Measurements from ENCODE around the gene ZNF331.

ZNF331 gene

DNA sequence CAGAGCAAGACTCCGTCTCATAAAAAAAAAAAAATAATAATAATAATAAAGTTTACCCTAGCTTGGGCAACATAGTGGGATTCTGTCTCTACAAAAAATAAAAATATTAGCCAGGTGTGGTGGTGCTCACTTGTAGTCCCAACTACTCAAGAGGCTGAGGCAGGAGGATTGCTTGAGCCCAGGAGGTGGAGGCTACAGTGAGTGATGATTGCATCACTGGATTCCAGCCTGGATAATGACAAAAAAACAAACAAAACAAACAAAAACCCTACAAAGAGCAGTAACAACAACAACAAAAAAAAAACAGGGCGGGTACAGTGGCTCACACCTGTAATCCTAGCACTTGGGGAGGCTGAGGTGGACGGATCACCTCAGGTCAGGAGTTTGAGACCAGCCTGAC lies 45.2 kb downstream of the ZNF331 start:
- Histone ChIP-seq H3K79me2 (ENCODE audit: control insufficient read depth, low read length) (no peaks in the 10 kb centered on the region), H3K27me3 (ENCODE audit: control insufficient read depth, low read length) (no peaks in the 10 kb centered on the region), H3K9me2 (replicated peaks; ENCODE audit: control insufficient read depth, low read length) (no peaks in the 10 kb centered on the region), H3K27ac (ENCODE audit: low read depth, low read length) (no peak overlapping the region), H3K4me1 (ENCODE audit: control insufficient read depth, low read length) (no peaks in the 10 kb centered on the region), H3K4me2 (ENCODE audit: low read length) (no peak overlapping the region), H3K36me3 (ENCODE audit: control insufficient read depth, low read length) (no peaks in the 10 kb centered on the region), H3K4me3 (ENCODE audit: low read length) (no peak overlapping the region), H4K20me1 (ENCODE audit: control insufficient read depth, insufficient read depth, low read depth, low read length) (no peaks in the 10 kb centered on the region), H3K9me3 (ENCODE audit: control insufficient read depth, insufficient read depth, low read length) (peaks cover 17% of the 10 kb centered on the region; the same call in 1 of the 2 replicates), H3F3A (ENCODE audit: control insufficient read depth, insufficient read depth) (no peaks in the 10 kb centered on the region)
- TF ChIP-seq, protein P1, sequence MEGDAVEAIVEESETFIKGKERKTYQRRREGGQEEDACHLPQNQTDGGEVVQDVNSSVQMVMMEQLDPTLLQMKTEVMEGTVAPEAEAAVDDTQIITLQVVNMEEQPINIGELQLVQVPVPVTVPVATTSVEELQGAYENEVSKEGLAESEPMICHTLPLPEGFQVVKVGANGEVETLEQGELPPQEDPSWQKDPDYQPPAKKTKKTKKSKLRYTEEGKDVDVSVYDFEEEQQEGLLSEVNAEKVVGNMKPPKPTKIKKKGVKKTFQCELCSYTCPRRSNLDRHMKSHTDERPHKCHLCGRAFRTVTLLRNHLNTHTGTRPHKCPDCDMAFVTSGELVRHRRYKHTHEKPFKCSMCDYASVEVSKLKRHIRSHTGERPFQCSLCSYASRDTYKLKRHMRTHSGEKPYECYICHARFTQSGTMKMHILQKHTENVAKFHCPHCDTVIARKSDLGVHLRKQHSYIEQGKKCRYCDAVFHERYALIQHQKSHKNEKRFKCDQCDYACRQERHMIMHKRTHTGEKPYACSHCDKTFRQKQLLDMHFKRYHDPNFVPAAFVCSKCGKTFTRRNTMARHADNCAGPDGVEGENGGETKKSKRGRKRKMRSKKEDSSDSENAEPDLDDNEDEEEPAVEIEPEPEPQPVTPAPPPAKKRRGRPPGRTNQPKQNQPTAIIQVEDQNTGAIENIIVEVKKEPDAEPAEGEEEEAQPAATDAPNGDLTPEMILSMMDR (IDR thresholded peaks at IDR 0.05; ENCODE audit: low read depth, low read length, poor library complexity, severe bottlenecking): no peak
- no peak for TF ChIP-seq EZH2phosphoT487 (IDR thresholded peaks at IDR 0.05; ENCODE audit: borderline replicate concordance, low read length)

- no peaks in the 10 kb centered on the region for H4K20me1 ChIP-seq (ENCODE audit: control insufficient read depth, insufficient read depth, low read depth, low read length)
- H3K4me3 ChIP-seq (ENCODE audit: low read length): no peak overlapping the region
- H3K4me1 ChIP-seq (ENCODE audit: control insufficient read depth, low read length): no peaks in the 10 kb centered on the region
- H3K9me2 ChIP-seq (replicated peaks; ENCODE audit: control insufficient read depth, low read length): no peaks in the 10 kb centered on the region
- H3K27me3 ChIP-seq (ENCODE audit: control insufficient read depth, low read length): no peaks in the 10 kb centered on the region
- TF ChIP-seq, protein P1 (IDR thresholded peaks at IDR 0.05; ENCODE audit: low read depth, low read length, poor library complexity, severe bottlenecking): no peak
- TF ChIP-seq EZH2phosphoT487 (IDR thresholded peaks at IDR 0.05; ENCODE audit: borderline replicate concordance, low read length): no peak
- H3K79me2 ChIP-seq (ENCODE audit: control insufficient read depth, low read length): no peaks in the 10 kb centered on the region
- no peak overlapping the region for H3K4me2 ChIP-seq (ENCODE audit: low read length)
- no peaks in the 10 kb centered on the region for H3F3A ChIP-seq (ENCODE audit: control insufficient read depth, insufficient read depth)
- peaks cover 7% of the 10 kb centered on the region; the same call in 1 of the 2 replicates for H3K9me3 ChIP-seq (ENCODE audit: control insufficient read depth, insufficient read depth, low read length)
- no peaks in the 10 kb centered on the region for H3K36me3 ChIP-seq (ENCODE audit: control insufficient read depth, low read length)
- no peak overlapping the region for H3K27ac ChIP-seq (ENCODE audit: low read depth, low read length)
Observed at GRCh38 chr19:53586277-53586691, 48.3 kb downstream of the ZNF331 start.

GRCh38 chr19:53594811-53595509 lies 57.0 kb downstream of the ZNF331 start:
- Histone ChIP-seq H4K20me1 (ENCODE audit: control insufficient read depth, insufficient read depth, low read depth, low read length) (no peaks in the 10 kb centered on the region), H3F3A (ENCODE audit: control insufficient read depth, insufficient read depth) (no peaks in the 10 kb centered on the region), H3K4me2 (ENCODE audit: low read length) (no peak overlapping the region), H3K27me3 (ENCODE audit: control insufficient read depth, low read length) (no peaks in the 10 kb centered on the region), H3K9me2 (replicated peaks; ENCODE audit: control insufficient read depth, low read length) (no peaks in the 10 kb centered on the region), H3K4me3 (ENCODE audit: low read length) (no peak overlapping the region), H3K36me3 (ENCODE audit: control insufficient read depth, low read length) (no peaks in the 10 kb centered on the region), H3K9me3 (ENCODE audit: control insufficient read depth, insufficient read depth, low read length) (peaks cover 26% of the 10 kb centered on the region; the same call in 1 of the 2 replicates), H3K79me2 (ENCODE audit: control insufficient read depth, low read length) (no peaks in the 10 kb centered on the region), H3K27ac (ENCODE audit: low read depth, low read length) (no peak overlapping the region), H3K4me1 (ENCODE audit: control insufficient read depth, low read length) (no peaks in the 10 kb centered on the region)
- TF ChIP-seq, protein P1 (IDR thresholded peaks at IDR 0.05; ENCODE audit: low read depth, low read length, poor library complexity, severe bottlenecking): no peak
- TF ChIP-seq EZH2phosphoT487 (IDR thresholded peaks at IDR 0.05; ENCODE audit: borderline replicate concordance, low read length): no peak
